Central memory CD8-positive, alpha-beta T cell (primary cell): ENCODE results near the gene BEAN1.

Experiments used
- ATAC-seq: fragments of 150-1000 bp; cut with Tn5 transposase; replicated peaks from 2 replicates; pipeline ENCODE4 v1.10.0; 2022; ENCODE audit warnings: mild to moderate bottlenecking, moderate FRiP score, moderate number of reproducible peaks; ENCODE audit not compliant: poor library complexity, severe bottlenecking; ENCODE audit errors: extremely low read depth
- DNase-seq, 2 donors: peaks; one replicate each; pipeline ENCODE4 v3.0.0; 2021; ENCODE audit warnings: low spot score in 2 of 2
- H3K27ac Mint-ChIP-seq: one replicate; pipeline ENCODE4 v1.8.0; 2022; ENCODE audit warnings: low read depth, mild to moderate bottlenecking, moderate library complexity, mixed read lengths
- H3K27me3 Mint-ChIP-seq: one replicate; pipeline ENCODE4 v1.8.0; 2022; ENCODE audit warnings: mixed read lengths
- H3K36me3 Mint-ChIP-seq: one replicate; pipeline ENCODE4 v1.8.0; 2022; ENCODE audit warnings: mild to moderate bottlenecking, moderate library complexity, mixed read lengths; ENCODE audit not compliant: insufficient read depth
- H3K4me1 Mint-ChIP-seq: one replicate; pipeline ENCODE4 v1.8.0; 2022; ENCODE audit warnings: mixed read lengths
- H3K4me3 Mint-ChIP-seq: one replicate; pipeline ENCODE4 v1.8.0; 2022; ENCODE audit warnings: mild to moderate bottlenecking, moderate library complexity, mixed read lengths
- H3K9me3 Mint-ChIP-seq: one replicate; pipeline ENCODE4 v1.8.0; 2022; ENCODE audit warnings: mixed read lengths

Gene BEAN1

DNA sequence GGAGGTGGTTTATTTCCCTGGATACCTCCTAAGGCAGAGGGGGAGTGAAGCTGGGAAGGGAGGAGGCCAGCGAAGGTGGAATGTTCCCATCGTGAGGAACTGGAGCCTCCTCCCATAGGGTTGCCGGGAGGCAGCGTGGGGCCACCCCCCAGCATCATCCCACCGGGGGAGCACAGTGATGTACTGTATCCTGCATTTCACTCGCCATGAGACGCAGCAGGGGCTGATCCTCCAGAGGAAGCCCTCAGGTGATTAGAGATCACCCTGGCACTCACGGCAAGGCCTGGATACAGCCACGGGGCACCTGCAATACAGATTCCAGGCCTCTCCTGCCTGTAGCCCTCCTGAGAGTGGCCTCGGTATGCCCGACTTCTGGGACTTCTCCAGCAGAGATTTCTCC lies 25.5 kb upstream of the BEAN1 start:
- H3K36me3 Mint-ChIP-seq, result no peaks in the 10 kb centered on the region
- H3K4me1 Mint-ChIP-seq, result no peaks in the 10 kb centered on the region
- H3K27me3 Mint-ChIP-seq, result peaks cover 56% of the 10 kb centered on the region
- H3K4me3 Mint-ChIP-seq, result no peak overlapping the region
- H3K9me3 Mint-ChIP-seq, result no peaks in the 10 kb centered on the region
- DNase-seq (no peak), ATAC-seq (no peak)
- H3K27ac Mint-ChIP-seq, result no peak overlapping the region

DNA sequence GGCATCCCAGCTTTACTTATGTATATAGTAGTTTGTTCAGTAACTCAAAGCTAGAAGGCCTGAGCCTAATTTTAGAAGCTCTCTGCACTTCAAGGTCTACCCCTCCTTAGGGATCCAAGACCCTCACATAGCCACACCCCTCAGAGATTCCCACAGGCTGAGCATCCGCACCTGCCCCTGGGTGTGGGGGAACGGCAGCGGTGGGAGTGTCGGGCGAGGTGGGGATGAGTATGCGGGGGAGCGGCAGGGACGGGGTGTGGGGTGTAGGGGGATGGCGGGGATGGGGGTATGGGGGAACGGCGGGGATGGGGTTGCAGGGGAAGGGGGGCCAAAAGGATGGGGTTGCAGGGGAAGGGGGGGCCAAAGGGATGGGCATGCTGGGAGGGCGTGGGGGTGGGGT lies 24.9 kb upstream of the BEAN1 start:
- no peaks in the 10 kb centered on the region for H3K36me3 Mint-ChIP-seq
- no peak for ATAC-seq
- H3K4me3 Mint-ChIP-seq, result no peak overlapping the region
- no peaks in the 10 kb centered on the region for H3K4me1 Mint-ChIP-seq
- no peaks in the 10 kb centered on the region for H3K9me3 Mint-ChIP-seq
- no peak for DNase-seq
- no peak overlapping the region for H3K27ac Mint-ChIP-seq
- peaks cover 56% of the 10 kb centered on the region for H3K27me3 Mint-ChIP-seq

GRCh38 chr16:66402591-66403230 lies 24.4 kb upstream of the BEAN1 start:
- Mint-ChIP-seq H3K27me3 (peaks cover 53% of the 10 kb centered on the region), H3K27ac (no peak overlapping the region), H3K36me3 (no peaks in the 10 kb centered on the region), H3K9me3 (no peaks in the 10 kb centered on the region), H3K4me3 (no peak overlapping the region), H3K4me1 (no peaks in the 10 kb centered on the region)
- ATAC-seq (no peak), DNase-seq (no peak)

- Mint-ChIP-seq H3K36me3 (no peaks in the 10 kb centered on the region), H3K27me3 (peaks cover 44% of the 10 kb centered on the region), H3K27ac (no peak overlapping the region), H3K4me1 (peaks cover 6% of the 10 kb centered on the region), H3K4me3 (no peak overlapping the region), H3K9me3 (no peaks in the 10 kb centered on the region)
- ATAC-seq (no peak), DNase-seq (no peak)
These were observed 23.5 kb upstream of the BEAN1 start for GRCh38 chr16:66403531-66404145.

DNA sequence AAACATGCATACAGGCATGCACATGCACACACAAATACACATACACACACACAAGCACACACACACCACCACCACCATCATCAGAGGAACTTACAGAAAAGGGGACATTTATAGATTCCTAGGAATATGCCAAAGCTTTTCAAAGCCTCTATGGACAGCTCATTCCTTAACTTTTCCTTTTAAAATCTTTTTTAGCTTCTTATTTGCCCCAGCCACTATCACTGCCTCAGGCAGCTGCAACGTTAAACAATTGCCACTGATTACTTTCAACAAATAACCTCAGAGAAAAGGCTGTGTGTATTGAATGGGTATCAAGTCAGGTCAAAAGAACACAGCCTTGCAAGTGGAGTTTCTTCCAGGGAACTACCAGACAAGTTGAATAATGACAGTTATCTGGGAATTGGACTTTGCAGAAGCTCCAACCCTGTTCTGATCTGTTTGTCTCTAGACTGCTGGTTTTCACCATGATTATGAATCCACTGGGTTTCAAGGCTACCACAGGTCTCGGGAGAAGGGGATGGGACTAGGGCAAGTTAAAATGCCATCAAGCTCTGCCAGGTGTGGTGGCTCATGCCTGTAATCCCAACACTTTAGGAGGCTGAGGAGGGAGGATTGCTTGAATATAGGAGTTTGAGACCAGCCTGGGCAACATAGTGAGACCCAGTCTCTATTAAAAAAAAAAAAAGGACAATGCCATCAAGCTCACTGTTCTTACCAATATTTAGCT lies 21.9 kb upstream of the BEAN1 start:
- Mint-ChIP-seq H3K4me1 (peaks cover 18% of the 10 kb centered on the region), H3K27me3 (peaks cover 34% of the 10 kb centered on the region), H3K9me3 (no peaks in the 10 kb centered on the region), H3K4me3 (no peak overlapping the region), H3K27ac (no peak overlapping the region), H3K36me3 (no peaks in the 10 kb centered on the region)
- DNase-seq, result no peak
- ATAC-seq, result no peak

DNA sequence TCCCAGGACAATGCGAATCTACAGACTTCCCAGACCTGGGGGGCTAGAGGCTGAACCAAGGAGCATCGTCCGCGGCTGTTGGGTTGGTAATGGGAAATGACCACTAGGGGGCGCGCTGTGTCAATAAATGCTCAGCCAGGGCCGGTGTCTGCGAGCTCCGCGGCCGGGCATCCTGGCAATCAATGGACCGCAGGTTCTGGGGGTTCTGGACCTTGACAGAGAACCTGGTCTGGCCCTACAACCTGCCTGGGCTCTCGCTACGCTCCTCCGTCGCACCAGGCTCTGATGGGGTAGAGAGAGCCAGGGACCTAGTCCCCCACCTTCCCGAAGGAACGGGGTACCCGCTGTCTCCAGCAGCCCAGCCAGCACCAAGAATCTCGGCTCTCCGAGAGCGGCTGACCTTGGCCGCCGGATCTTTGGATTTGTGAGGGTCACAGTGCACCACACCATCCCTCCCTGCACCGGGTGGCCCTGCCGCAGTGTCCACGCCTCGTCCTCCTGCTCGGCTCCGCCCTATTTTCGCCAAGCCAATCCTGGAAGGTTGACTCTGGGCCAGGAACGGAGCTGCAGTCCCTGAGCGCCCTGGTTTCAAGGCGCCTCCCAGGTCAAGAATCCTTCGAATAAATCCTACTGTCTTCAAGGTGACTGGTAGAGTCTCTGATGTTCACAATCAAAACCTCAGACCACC lies 20.4 kb upstream of the BEAN1 start:
- H3K27me3 Mint-ChIP-seq, result peaks cover 30% of the 10 kb centered on the region
- no peaks in the 10 kb centered on the region for H3K9me3 Mint-ChIP-seq
- DNase-seq (peak; percentile 75 to 93), ATAC-seq (peak; percentile 70)
- peak overlapping the region; percentile 83 for H3K4me3 Mint-ChIP-seq
- peaks cover 18% of the 10 kb centered on the region for H3K4me1 Mint-ChIP-seq
- no peak overlapping the region for H3K27ac Mint-ChIP-seq
- no peaks in the 10 kb centered on the region for H3K36me3 Mint-ChIP-seq

DNA sequence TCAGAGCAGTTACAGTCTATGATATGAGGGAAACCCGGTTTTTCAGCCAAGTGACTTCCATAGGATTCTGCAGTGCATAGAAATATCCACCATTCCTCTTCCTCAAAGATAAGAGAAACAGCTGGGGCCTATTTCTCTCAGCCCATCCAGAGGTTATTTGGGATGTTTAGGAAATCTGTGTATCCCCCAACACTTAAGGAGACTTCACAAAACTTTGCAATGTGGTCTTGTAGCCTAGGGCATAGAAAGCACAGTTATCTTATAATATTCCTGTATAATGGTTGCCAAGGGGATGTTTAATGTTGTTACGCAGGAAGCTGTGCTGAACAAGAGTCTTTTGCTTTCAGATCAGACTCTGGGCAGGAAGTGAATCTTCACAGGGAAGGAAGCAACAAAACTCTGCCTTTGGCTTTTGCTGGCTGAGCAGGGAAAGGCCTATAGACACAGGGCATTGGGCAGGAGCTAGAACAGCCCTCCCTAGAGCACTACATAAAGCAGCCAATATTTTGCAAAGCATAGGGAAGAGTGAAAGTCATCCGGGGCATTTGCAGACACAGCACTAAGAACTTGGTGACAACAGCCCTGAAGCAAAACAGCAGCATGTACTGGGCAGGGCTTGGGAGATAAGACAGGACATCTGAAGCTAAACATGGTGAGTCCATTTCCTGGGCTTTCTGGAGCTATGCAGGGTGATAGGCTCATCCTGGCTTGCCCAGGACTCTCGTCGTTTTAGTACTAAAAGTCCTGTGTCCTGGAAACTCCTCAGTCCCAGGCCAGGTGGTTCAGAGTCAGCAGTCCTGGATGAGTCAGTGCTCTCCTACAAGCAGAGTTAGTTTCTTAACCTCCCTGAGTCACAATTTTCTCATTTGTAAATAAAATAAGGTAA lies 18.7 kb upstream of the BEAN1 start:
- ATAC-seq, result peak; percentile 66

GRCh38 chr16:66409156-66409555 lies 17.9 kb upstream of the BEAN1 start:
- Mint-ChIP-seq H3K36me3 (no peaks in the 10 kb centered on the region), H3K27ac (no peak overlapping the region), H3K9me3 (no peaks in the 10 kb centered on the region), H3K27me3 (peaks cover 17% of the 10 kb centered on the region), H3K4me1 (peaks cover 18% of the 10 kb centered on the region), H3K4me3 (peak overlapping the region; percentile 91)
- ATAC-seq, result no peak
- no peak for DNase-seq

More for the DNA sequence above, 18.7 kb upstream of the BEAN1 start:
- H3K27ac Mint-ChIP-seq, result peak overlapping the region; percentile 86
- no peaks in the 10 kb centered on the region for H3K9me3 Mint-ChIP-seq
- DNase-seq, result no peak
- no peaks in the 10 kb centered on the region for H3K36me3 Mint-ChIP-seq
- peaks cover 24% of the 10 kb centered on the region for H3K27me3 Mint-ChIP-seq
- H3K4me3 Mint-ChIP-seq, result peak overlapping the region; percentile 91
- H3K4me1 Mint-ChIP-seq, result peaks cover 18% of the 10 kb centered on the region

DNA sequence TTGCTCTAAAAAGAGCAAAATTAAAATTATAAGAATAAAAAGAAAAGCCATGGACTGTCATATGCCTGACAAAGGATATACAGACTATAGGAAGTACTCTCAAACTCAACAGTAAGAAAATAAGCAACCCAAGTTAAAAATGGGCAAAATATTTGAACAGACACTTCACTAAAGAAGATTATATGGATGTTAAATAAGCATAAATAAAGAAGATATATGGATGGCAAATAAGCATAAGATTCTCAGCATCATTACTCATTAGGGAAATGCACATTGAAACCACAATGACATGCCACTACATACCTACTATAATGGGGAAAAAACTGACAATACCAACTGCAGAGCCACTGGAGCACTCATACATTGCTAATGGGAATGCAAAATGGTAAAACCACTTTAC lies 14.9 kb upstream of the BEAN1 start:
- Mint-ChIP-seq H3K36me3 (no peaks in the 10 kb centered on the region), H3K4me1 (peaks cover 18% of the 10 kb centered on the region), H3K4me3 (no peak overlapping the region), H3K9me3 (no peaks in the 10 kb centered on the region), H3K27me3 (no peaks in the 10 kb centered on the region), H3K27ac (no peak overlapping the region)
- DNase-seq (no peak), ATAC-seq (no peak)

DNA sequence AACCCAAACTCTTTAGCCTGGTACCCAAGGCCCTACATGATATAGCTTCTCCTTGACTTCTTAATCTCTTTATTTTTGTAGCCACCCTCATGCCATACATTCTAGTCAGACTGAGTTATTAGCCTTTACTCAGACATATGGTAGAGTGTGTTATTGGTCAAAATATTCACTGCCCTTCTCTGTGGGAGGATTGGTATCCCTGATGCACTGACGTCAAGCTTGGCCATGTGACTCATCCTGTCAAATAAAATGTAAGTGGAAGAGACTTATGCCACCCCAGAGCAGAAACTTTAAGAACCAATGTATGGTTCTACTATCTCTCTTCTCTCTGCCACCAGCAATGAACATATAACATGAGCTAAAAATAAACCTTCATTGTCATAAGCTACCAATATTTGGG lies 12.2 kb upstream of the BEAN1 start:
- Mint-ChIP-seq H3K27ac (no peak overlapping the region), H3K9me3 (no peaks in the 10 kb centered on the region), H3K4me3 (no peak overlapping the region), H3K27me3 (no peaks in the 10 kb centered on the region), H3K4me1 (peaks cover 7% of the 10 kb centered on the region), H3K36me3 (no peaks in the 10 kb centered on the region)
- ATAC-seq (no peak), DNase-seq (no peak)

GRCh38 chr16:66416136-66416535 lies 11.0 kb upstream of the BEAN1 start:
- no peak overlapping the region for H3K27ac Mint-ChIP-seq
- no peak for ATAC-seq

More at GRCh38 chr16:66416136-66416535, 11.0 kb upstream of the BEAN1 start:
- H3K27me3 Mint-ChIP-seq, result no peaks in the 10 kb centered on the region
- H3K36me3 Mint-ChIP-seq, result no peaks in the 10 kb centered on the region
- DNase-seq, result no peak
- peaks cover 5% of the 10 kb centered on the region for H3K4me1 Mint-ChIP-seq
- H3K4me3 Mint-ChIP-seq, result no peak overlapping the region
- H3K9me3 Mint-ChIP-seq, result no peaks in the 10 kb centered on the region
